HepG2 (cell line): ENCODE measurements around the gene OVCA2. TPM values are rescaled to one million over a fixed set of nuclear protein-coding genes. Genes with fewer than 3 reads are reported as not detected.
A peak's percentile ranks its signal among the peaks of the same experiment; 100 is the strongest.

Source experiments
- ATAC-seq: fragments of 200-7000 bp; cut with Tn5 transposase; 3 replicates; pipeline ENCODE4 v1.9.1; 2020; ENCODE audit warnings: mild to moderate bottlenecking, moderate library complexity
- BruUV-seq: library from RNA; stranded (reverse); fragments of 400-500 nt; replicated peaks from 2 replicates; lab custom pipeline; 2021; lab: Mats Ljungman, UMichigan
- CTCF ChIA-PET: fragments of 300-600 bp; formaldehyde crosslinking; extraction: SDS; loops from one replicate; lab custom pipeline; 2021; ENCODE audit warnings: low total read pairs, inconsistent platforms, low intra/inter-chr PET ratio; lab: Yijun Ruan, JAX
- POLR2A ChIA-PET: fragments of 350-600 bp; sonication (Branson Sonifier 250); formaldehyde crosslinking; loops from one replicate; lab custom pipeline; 2020; ENCODE audit warnings: antibody characterized with exemption, inconsistent platforms; lab: Yijun Ruan, JAX
- DNase-seq: peaks from one replicate; pipeline ENCODE4 v3.0.0-alpha.2; 2015; ENCODE audit warnings: low spot score
- FAIRE-seq: peaks from 3 replicates; lab custom pipeline; 2011; peaks lifted over from hg19 to GRCh38; lab: Jason Lieb, UNC
- H2AFZ ChIP-seq: one replicate; pipeline ENCODE4 v1.6.1; 2011; ENCODE audit warnings: low read length, inconsistent platforms
- H3K27ac ChIP-seq: fragments of 300-600 bp; 3 replicates; pipeline ENCODE4 v1.8.0; 2011; ENCODE audit warnings: mixed run types, mild to moderate bottlenecking, mixed read lengths, low read length, inconsistent platforms; ENCODE audit not compliant: insufficient read depth; ENCODE audit errors: extremely low read length
- H3K27me3 ChIP-seq, 2 experiments: fragments of 200-600 bp in 1 of 2; 2 replicates in 1 of 2; 3 replicates in 1 of 2; pipeline versions ENCODE4 v1.6.0 to v1.8.0; 2011; ENCODE audit warnings: low read length in 2 of 2, mild to moderate bottlenecking in 2 of 2, moderate library complexity in 2 of 2, inconsistent platforms in 1 of 2; ENCODE audit not compliant: insufficient read depth in 2 of 2, control insufficient read depth in 1 of 2
- H3K36me3 ChIP-seq, 2 experiments: fragments of 200-600 bp in 1 of 2; replicated peaks in 1 of 2; 2 replicates in 1 of 2; 3 replicates in 1 of 2; pipeline versions ENCODE4 v1.5.1 to v1.8.0; 2011; ENCODE audit warnings: low read length in 2 of 2, inconsistent platforms in 1 of 2; ENCODE audit not compliant: insufficient read depth in 2 of 2, control insufficient read depth in 1 of 2
- H3K4me1 ChIP-seq: 2 replicates; pipeline ENCODE4 v1.5.1; 2012; ENCODE audit warnings: low read length, inconsistent platforms; ENCODE audit not compliant: insufficient read depth
- H3K4me2 ChIP-seq: 2 replicates; pipeline ENCODE4 v1.6.0; 2011; ENCODE audit warnings: low read depth, low read length, inconsistent platforms
- H3K4me3 ChIP-seq, 3 experiments: fragments of 200-600 bp in 1 of 3; sonication (generic), shearing (Covaris generic) in 1 of 3; replicated peaks in 1 of 3; 2 replicates each; pipeline ENCODE4 v1.5.1; 2011 to 2016; ENCODE audit warnings: low read length in 3 of 3, inconsistent platforms in 2 of 3, low read depth in 2 of 3, mild to moderate bottlenecking in 2 of 3, control low read depth in 1 of 3, mixed read lengths in 1 of 3; ENCODE audit not compliant: insufficient read depth in 1 of 3
- H3K79me2 ChIP-seq: one replicate; pipeline ENCODE4 v1.6.1; 2011; ENCODE audit warnings: low read length, inconsistent platforms; ENCODE audit not compliant: insufficient read depth
- H3K9ac ChIP-seq: 2 replicates; pipeline ENCODE4 v1.6.0; 2011; ENCODE audit warnings: mild to moderate bottlenecking, low read depth, low read length, inconsistent platforms; ENCODE audit not compliant: insufficient read depth
- H3K9me3 ChIP-seq: 2 replicates; pipeline ENCODE4 v1.5.1; 2012; ENCODE audit warnings: mild to moderate bottlenecking, low read length
- H4K20me1 ChIP-seq: 2 replicates; pipeline ENCODE4 v1.6.0; 2011; ENCODE audit warnings: inconsistent platforms, mild to moderate bottlenecking, low read length, moderate library complexity; ENCODE audit not compliant: insufficient read depth
- ARID4A ChIP-seq: sonication (generic); formaldehyde crosslinking; IDR thresholded peaks from 2 replicates; pipeline ENCODE4 v1.5.0; 2020; ENCODE audit warnings: mild to moderate bottlenecking, missing genetic modification reagents, borderline replicate concordance
- ARNTL ChIP-seq: sonication (generic); formaldehyde crosslinking; IDR thresholded peaks from 2 replicates; pipeline ENCODE4 v1.4.0; 2020; ENCODE audit warnings: mild to moderate bottlenecking, missing genetic modification reagents
- CHD2 ChIP-seq: IDR thresholded peaks from 2 replicates; pipeline ENCODE4 v1.6.1; 2011; ENCODE audit warnings: low read depth, low read length, improper control_type of control experiment
- FOSL2 ChIP-seq: sonication (generic); formaldehyde crosslinking; IDR thresholded peaks from 2 replicates; pipeline ENCODE4 v1.4.0; 2020; ENCODE audit warnings: missing genetic modification reagents
- GZF1 ChIP-seq: sonication (generic); formaldehyde crosslinking; IDR thresholded peaks from 2 replicates; pipeline ENCODE4 v1.5.1; 2020; ENCODE audit warnings: mild to moderate bottlenecking, missing genetic modification reagents
- KDM1A ChIP-seq: IDR thresholded peaks from 2 replicates; pipeline ENCODE4 v1.6.1; 2016; ENCODE audit warnings: missing compliant biosample characterization
- RBM39 ChIP-seq: fragments of 200-400 bp; formaldehyde crosslinking; IDR thresholded peaks from one replicate; pipeline ENCODE4 v1.6.1; 2018; ENCODE audit warnings: antibody characterized with exemption, mild to moderate bottlenecking, low read depth, low read length; ENCODE audit not compliant: poor library complexity, severe bottlenecking
- SMARCC2 ChIP-seq: fragments of 450-650 bp; IDR thresholded peaks from 2 replicates; pipeline ENCODE4 v1.6.1; 2017; ENCODE audit warnings: antibody characterized with exemption, mild to moderate bottlenecking
- TFAP4 ChIP-seq: sonication (generic); IDR thresholded peaks from 2 replicates; pipeline ENCODE4 v1.6.1; 2016; ENCODE audit warnings: low read depth, borderline replicate concordance
- TMF1 ChIP-seq: sonication (generic); formaldehyde crosslinking; IDR thresholded peaks from 2 replicates; pipeline ENCODE4 v1.8.1; 2022; ENCODE audit warnings: low read depth, missing genetic modification reagents
- TRAFD1 ChIP-seq: sonication (generic); formaldehyde crosslinking; IDR thresholded peaks from 2 replicates; pipeline ENCODE4 v1.5.1; 2020; ENCODE audit warnings: missing genetic modification reagents, mild to moderate bottlenecking, borderline replicate concordance
- ZKSCAN1 ChIP-seq: fragments of 150-350 bp; IDR thresholded peaks from 2 replicates; pipeline ENCODE4 v1.6.1; 2014; ENCODE audit warnings: low read length
- ZNF431 ChIP-seq: sonication (generic); formaldehyde crosslinking; IDR thresholded peaks from 2 replicates; pipeline ENCODE4 v1.9.0; 2022; ENCODE audit warnings: missing genetic modification reagents, low read depth, mild to moderate bottlenecking, borderline replicate concordance
- WGBS: methylation state at CpG from one replicate; pipeline ENCODE4 v1.1.6; 2017; ENCODE audit warnings: low lambda C conversion rate; 5-methylcytosine and 5-hydroxymethylcytosine counted together
- in situ Hi-C: cut with HindIII; loops from 2 replicates; pipeline ENCODE4 v1.10.0; 2017; ENCODE audit warnings: low pct_unique_long_range_greater_than_20kb; ENCODE audit not compliant: extremely low pct_ligation_motif_present
- intact Hi-C: fragments of 100-400 bp; cut with micrococcal nuclease; formaldehyde crosslinking; loops from one replicate; pipeline ENCODE4 v1.10.0; 2022; ENCODE audit not compliant: unreplicated experiment
- polyA plus RNA-seq, 8 experiments: library from polyadenylated mRNA; depleted of rRNA in 3 of 8; stranded (reverse) in 7 of 8; unstranded in 1 of 8; fragments of >200 nt; fragmentation: Illumina TruSeq in 4 of 8; extraction: Trizol in 4 of 8; gene quantifications; 2 replicates each; pipeline versions ENCODE4 v1.2.1 to v1.2.3, GENCODE V29; 2011 to 2016; ENCODE audit warnings: low read depth in 4 of 8, missing spikeins in 1 of 8, mixed read lengths in 1 of 8; ENCODE audit not compliant: insufficient read depth in 1 of 8
- total RNA-seq, 5 experiments: library from RNA; depleted of rRNA; stranded (reverse); fragments of >200 nt; fragmentation: Illumina TruSeq; extraction: Trizol; gene quantifications; 2 replicates each; pipeline ENCODE4 v1.2.3, GENCODE V29; 2016; ENCODE audit warnings: low read depth in 1 of 5
- TF ChIP-seq, protein P1 (sequence below): sonication (generic); formaldehyde crosslinking; IDR thresholded peaks from 2 replicates; pipeline ENCODE4 v1.5.1; 2020; ENCODE audit warnings: mild to moderate bottlenecking, missing genetic modification reagents, borderline replicate concordance

OVCA2 gene
- total and polyA plus RNA-seq, 2 of the 13 experiments (the other 11 are each of a cell fraction or from before 2014, with no cell fraction given), result 23.7 to 28.2 TPM

DNA sequence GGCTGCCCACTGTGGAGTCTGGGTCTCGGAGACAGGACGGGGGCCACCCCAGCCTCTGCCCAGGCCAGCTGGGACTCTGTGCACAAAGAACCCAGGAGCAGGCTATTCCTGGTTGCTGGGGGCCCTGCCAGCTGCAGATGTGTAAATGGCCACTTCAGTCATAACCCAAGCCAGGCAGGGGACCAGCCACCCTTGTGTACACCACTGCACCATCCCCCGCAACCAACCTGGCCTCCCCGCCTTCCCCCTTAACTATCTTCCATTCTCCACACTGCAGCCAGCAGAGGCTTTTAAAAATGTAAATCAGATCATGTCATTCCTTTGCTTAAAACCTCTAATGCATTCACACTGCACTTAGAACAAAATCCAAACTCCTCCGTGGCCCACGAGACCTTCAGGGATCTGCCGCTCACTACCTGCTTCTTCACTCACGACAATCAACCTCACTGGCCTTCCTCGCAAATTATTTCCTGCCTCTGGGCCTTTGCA, 45.0 kb upstream of the OVCA2 start (continued):
- no peak for TF ChIP-seq CHD2
- no peak for TF ChIP-seq ZNF431 (CRISPR knock-in tag)
- no peak; the same call in 1 of the 2 replicates for TF ChIP-seq TFAP4
- no peak for TF ChIP-seq TMF1 (CRISPR knock-in tag)
- TF ChIP-seq GZF1, result peak; percentile 35; the same call in 1 of the 2 replicates
- TF ChIP-seq FOSL2 (CRISPR knock-in tag), result no peak

GRCh38 chr17:1997289-1997926, 44.4 kb upstream of the OVCA2 start:
- no peaks in the 10 kb centered on the region for H4K20me1 ChIP-seq
- H3K9me3 ChIP-seq, result no peaks in the 10 kb centered on the region
- H3K9ac ChIP-seq, result peak overlapping the region; percentile 57
- BruUV-seq, result no TSS peak
- peak overlapping the region; percentile 38 to 66 (median 60); a peak in 5 of 6 replicates for H3K4me3 ChIP-seq
- in situ Hi-C loops, result no loop called here
- WGBS, result 0% methylated on average over 8 of the region's 22 CpGs
- POLR2A ChIA-PET, result interaction anchor here (0.6 to 3.1 kb wide), 18 partner anchors 10 to 348 kb away, joined by 3 to 18 read pairs (median 4); partner anchors contain the start of genes RILP, RTN4RL1, SERPINF1 and SMYD4
- DNase-seq (peak; percentile 78), ATAC-seq (peak; percentile 67), FAIRE-seq (peak; percentile 70)
- H3K79me2 ChIP-seq, result no peaks in the 10 kb centered on the region
- no peaks in the 10 kb centered on the region for H3K36me3 ChIP-seq
- CTCF ChIA-PET, result no interaction called here
- H3K27ac ChIP-seq, result peak overlapping the region; percentile 70
- H3K27me3 ChIP-seq, result peaks cover 0 to 10% of the 10 kb centered on the region in 2 experiments; a peak in 2 of 5 replicates
- intact Hi-C loops, result no loop called here
- no peak overlapping the region for H2AFZ ChIP-seq
- peaks cover 56% of the 10 kb centered on the region for H3K4me1 ChIP-seq
- H3K4me2 ChIP-seq, result peak overlapping the region; percentile 83
- TF ChIP-seq ZKSCAN1 (peak; percentile 96), TRAFD1 (no peak), RBM39 (peak; percentile 1), KDM1A (CRISPR knock-in tag) (peak; percentile 0; the same call in 1 of the 2 replicates), ARNTL (no peak), SMARCC2 (no peak), ARID4A (CRISPR knock-in tag) (no peak)
- TF ChIP-seq, protein P1, sequence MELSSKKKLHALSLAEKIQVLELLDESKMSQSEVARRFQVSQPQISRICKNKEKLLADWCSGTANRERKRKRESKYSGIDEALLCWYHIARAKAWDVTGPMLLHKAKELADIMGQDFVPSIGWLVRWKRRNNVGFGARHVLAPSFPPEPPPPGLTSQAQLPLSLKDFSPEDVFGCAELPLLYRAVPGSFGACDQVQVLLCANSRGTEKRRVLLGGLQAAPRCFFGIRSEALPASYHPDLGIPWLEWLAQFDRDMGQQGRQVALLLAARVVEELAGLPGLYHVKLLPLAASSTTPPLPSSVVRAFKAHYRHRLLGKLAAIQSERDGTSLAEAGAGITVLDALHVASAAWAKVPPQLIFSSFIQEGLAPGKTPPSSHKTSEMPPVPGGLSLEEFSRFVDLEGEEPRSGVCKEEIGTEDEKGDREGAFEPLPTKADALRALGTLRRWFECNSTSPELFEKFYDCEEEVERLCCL (CRISPR knock-in tag), result no peak
